Endothelial cell of umbilical vein (primary cell): ENCODE measurements around the gene TMEM50B. TPM values are rescaled to one million over a fixed set of nuclear protein-coding genes. Genes with fewer than 3 reads are reported as not detected.

Source experiments
- BruUV-seq: library from RNA; stranded (reverse); fragments of 400-500 nt; replicated peaks from 2 replicates; lab custom pipeline; 2021; lab: Mats Ljungman, UMichigan
- CTCF ChIA-PET: fragments of 300-600, 350-600 bp; sonication (Branson Sonifier 250); formaldehyde crosslinking; loops from one replicate; lab custom pipeline; 2021; ENCODE audit warnings: antibody characterized with exemption, inconsistent platforms; lab: Charles Lee
- POLR2A ChIA-PET: fragments of 300-600, 350-600 bp; sonication (Branson Sonifier 250); formaldehyde crosslinking; loops from one replicate; lab custom pipeline; 2021; ENCODE audit warnings: antibody characterized with exemption, inconsistent platforms; lab: Charles Lee
- DNase-seq: peaks from one replicate; pipeline ENCODE4 v3.0.0-alpha.2; 2011; ENCODE audit warnings: low read depth, low spot score
- FAIRE-seq: peaks from 2 replicates; lab custom pipeline; 2011; peaks lifted over from hg19 to GRCh38; lab: Jason Lieb, UNC
- H2AFZ ChIP-seq: 2 replicates; pipeline ENCODE4 v1.6.0; 2012; ENCODE audit warnings: low read depth, low read length, control low read depth, inconsistent platforms
- H3K27ac ChIP-seq: 2 replicates; pipeline ENCODE4 v1.5.1; 2011; ENCODE audit warnings: low read depth, mild to moderate bottlenecking, control low read depth, low read length, moderate library complexity; ENCODE audit not compliant: insufficient read depth
- H3K27me3 ChIP-seq, 2 experiments: 2 replicates each; pipeline versions ENCODE4 v1.6.0 to v1.6.1; 2011; ENCODE audit warnings: low read length in 2 of 2, mixed read lengths in 1 of 2; ENCODE audit not compliant: control insufficient read depth in 2 of 2, insufficient read depth in 2 of 2
- H3K36me3 ChIP-seq, 2 experiments: 2 replicates in 1 of 2; 3 replicates in 1 of 2; pipeline ENCODE4 v1.5.1; 2011; ENCODE audit warnings: low read length in 2 of 2, mild to moderate bottlenecking in 1 of 2, moderate library complexity in 1 of 2; ENCODE audit not compliant: control insufficient read depth in 2 of 2, insufficient read depth in 2 of 2; ENCODE audit errors: extremely low read depth in 1 of 2
- H3K4me1 ChIP-seq: 3 replicates; pipeline ENCODE4 v1.5.1; 2011; ENCODE audit warnings: mild to moderate bottlenecking, low read length; ENCODE audit not compliant: control insufficient read depth, insufficient read depth; ENCODE audit errors: extremely low read depth
- H3K4me2 ChIP-seq: 2 replicates; pipeline ENCODE4 v1.6.1; 2011; ENCODE audit warnings: low read length, control low read depth, mixed read lengths; ENCODE audit not compliant: insufficient read depth
- H3K4me3 ChIP-seq, 3 experiments: fragments of 200-600 bp in 1 of 3; sonication (generic), shearing (Covaris generic) in 1 of 3; replicated peaks in 1 of 3; 2 replicates each; pipeline ENCODE4 v1.5.1; 2011 to 2016; ENCODE audit warnings: control low read depth in 3 of 3, low read length in 3 of 3, mild to moderate bottlenecking in 2 of 3, inconsistent platforms in 1 of 3, low read depth in 1 of 3, moderate library complexity in 1 of 3; ENCODE audit not compliant: insufficient read depth in 1 of 3
- H3K79me2 ChIP-seq: 2 replicates; pipeline ENCODE4 v1.6.0; 2012; ENCODE audit warnings: low read length, inconsistent platforms; ENCODE audit not compliant: control insufficient read depth, insufficient read depth
- H3K9ac ChIP-seq: replicated peaks from 2 replicates; pipeline ENCODE3; 2011; ENCODE audit warnings: low read length, control low read depth; ENCODE audit not compliant: insufficient read depth; ENCODE audit errors: extremely low read depth
- H3K9me1 ChIP-seq: replicated peaks from 3 replicates; pipeline ENCODE4 v1.6.0; 2011; ENCODE audit warnings: mild to moderate bottlenecking, low read length; ENCODE audit not compliant: control insufficient read depth, insufficient read depth; ENCODE audit errors: extremely low read depth
- H3K9me3 ChIP-seq: replicated peaks from 2 replicates; pipeline ENCODE4 v1.5.1; 2012; ENCODE audit warnings: low read length, inconsistent platforms; ENCODE audit not compliant: control insufficient read depth, insufficient read depth
- H4K20me1 ChIP-seq: replicated peaks from 2 replicates; pipeline ENCODE3; 2011; ENCODE audit warnings: mild to moderate bottlenecking, low read length; ENCODE audit not compliant: control insufficient read depth, insufficient read depth; ENCODE audit errors: extremely low read depth
- CTCF ChIP-seq, 2 donors: IDR thresholded peaks; 1 replicate in 1 of 2; 2 replicates in 1 of 2; pipeline ENCODE4 v1.5.1; 2011; ENCODE audit warnings: low read length in 2 of 2, mild to moderate bottlenecking in 2 of 2, moderate library complexity in 2 of 2, control low read depth in 1 of 2, inconsistent platforms in 1 of 2, low read depth in 1 of 2; ENCODE audit not compliant: insufficient read depth in 1 of 2; ENCODE audit errors: extremely low read depth in 1 of 2
- FOS ChIP-seq: IDR thresholded peaks from 2 replicates; pipeline ENCODE4 v1.6.1; 2011; ENCODE audit warnings: mild to moderate bottlenecking, low read length, moderate library complexity, borderline replicate concordance; ENCODE audit not compliant: insufficient read depth
- GATA2 ChIP-seq: IDR thresholded peaks from 2 replicates; pipeline ENCODE4 v1.7.0; 2011; ENCODE audit warnings: low read depth, mild to moderate bottlenecking, moderate library complexity, mixed read lengths, low read length; ENCODE audit not compliant: insufficient read length, insufficient read depth
- MAX ChIP-seq: IDR thresholded peaks from 2 replicates; pipeline ENCODE4 v1.6.1; 2011; ENCODE audit not compliant: insufficient read depth, insufficient read length
- POLR2A ChIP-seq: IDR thresholded peaks from 2 replicates; pipeline ENCODE4 v1.6.1; 2012; ENCODE audit warnings: low read depth, mild to moderate bottlenecking, control low read depth, low read length
- dilution Hi-C: fragments of 300-500 bp; cut with MboI; formaldehyde crosslinking; loops from one replicate; pipeline ENCODE4 v1.15.0; 2019; ENCODE audit warnings: low sequenced_read_pairs; ENCODE audit not compliant: extremely low pct_ligation_motif_present
- intact Hi-C: fragments of 100-400 bp; cut with micrococcal nuclease; formaldehyde crosslinking; loops from one replicate; pipeline ENCODE4 v1.10.0; 2022
- polyA plus RNA-seq, 4 experiments: library from polyadenylated mRNA; depleted of rRNA in 3 of 4; stranded (reverse) in 3 of 4; unstranded in 1 of 4; fragments of >200 nt; gene quantifications; 2 replicates each; pipeline versions ENCODE4 v1.2.1 to v1.2.3, GENCODE V29; 2011 to 2012; ENCODE audit warnings: missing spikeins in 1 of 4
- total RNA-seq: library from RNA; stranded (reverse); gene quantifications from 2 replicates; pipeline ENCODE4 v1.2.3, GENCODE V29; 2021

The TMEM50B gene
- total and polyA plus RNA-seq, 2 donors (not counting 3 experiments of a cell fraction or from before 2014, with no cell fraction given): 25.1 to 29.3 TPM

- peaks cover 12 to 36% of the 10 kb centered on the region in 2 experiments for H3K36me3 ChIP-seq
- dilution Hi-C loops: no loop called here
- no peaks in the 10 kb centered on the region for H4K20me1 ChIP-seq
- no peak overlapping the region for H3K4me3 ChIP-seq
- H3K9me1 ChIP-seq: no peaks in the 10 kb centered on the region
- H3K9me3 ChIP-seq: no peaks in the 10 kb centered on the region
- TF ChIP-seq GATA2: no peak
- TF ChIP-seq POLR2A: no peak
- TF ChIP-seq FOS: no peak
- TF ChIP-seq MAX: no peak
- TF ChIP-seq CTCF (IDR thresholded peaks at IDR 0.05; ENCODE audit: extremely low read depth in 1 of 2, insufficient read depth in 1 of 2, low read depth in 1 of 2, low read length in 2 of 2): no peak
- POLR2A ChIA-PET: no interaction called here
- H3K4me2 ChIP-seq: no peak overlapping the region
- no peak for FAIRE-seq
- intact Hi-C loops: loop anchor here (2.0 kb wide), 1 partner anchor 53 kb away; no protein-coding TSS in a partner anchor
- no peak overlapping the region for H3K27ac ChIP-seq
- DNase-seq: no peak
- no TSS peak for BruUV-seq
- no peak overlapping the region for H3K9ac ChIP-seq
- H2AFZ ChIP-seq: no peak overlapping the region
- no peaks in the 10 kb centered on the region for H3K79me2 ChIP-seq
- H3K4me1 ChIP-seq: peaks cover 21% of the 10 kb centered on the region
- no peaks in the 10 kb centered on the region for H3K27me3 ChIP-seq
- CTCF ChIA-PET: interaction anchor here (1.5 to 2.6 kb wide), 4 partner anchors 11 to 234 kb away, joined by 3 to 17 read pairs (median 14); no protein-coding TSS in a partner anchor
These were observed 46.2 kb downstream of the TMEM50B start for GRCh38 chr21:33433425-33434114.
